ENCODE results near the gene MCC.

DNA sequence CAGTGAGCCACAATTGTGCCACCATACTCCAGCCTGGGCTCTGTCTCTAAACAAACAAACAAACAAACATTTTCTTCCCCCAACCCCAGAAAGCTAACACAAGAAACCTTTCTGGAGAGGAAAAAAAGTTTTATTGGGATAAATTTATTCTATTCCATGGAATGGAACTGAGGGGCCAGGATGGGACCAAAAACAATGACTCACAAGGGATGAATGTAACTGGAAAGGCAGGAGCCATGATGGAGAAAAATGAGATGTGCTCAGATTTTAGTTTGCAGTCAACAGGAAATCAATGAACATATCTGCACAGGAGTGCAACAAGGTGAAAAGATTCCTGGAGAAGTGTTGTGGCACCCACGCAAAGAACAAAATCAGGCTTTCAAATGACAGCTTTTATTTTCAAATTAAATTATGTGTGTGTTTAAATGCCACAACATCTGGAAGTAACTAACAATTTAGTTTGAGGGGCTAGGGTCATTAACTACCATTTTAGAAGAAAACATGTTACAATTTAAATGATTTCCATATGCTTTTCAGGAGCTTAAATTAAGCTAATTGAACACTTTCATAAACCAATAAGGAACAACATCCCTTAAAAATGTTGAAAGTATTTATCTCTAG, 262.0 kb downstream of the MCC start:
- TF ChIP-seq, protein P1, sequence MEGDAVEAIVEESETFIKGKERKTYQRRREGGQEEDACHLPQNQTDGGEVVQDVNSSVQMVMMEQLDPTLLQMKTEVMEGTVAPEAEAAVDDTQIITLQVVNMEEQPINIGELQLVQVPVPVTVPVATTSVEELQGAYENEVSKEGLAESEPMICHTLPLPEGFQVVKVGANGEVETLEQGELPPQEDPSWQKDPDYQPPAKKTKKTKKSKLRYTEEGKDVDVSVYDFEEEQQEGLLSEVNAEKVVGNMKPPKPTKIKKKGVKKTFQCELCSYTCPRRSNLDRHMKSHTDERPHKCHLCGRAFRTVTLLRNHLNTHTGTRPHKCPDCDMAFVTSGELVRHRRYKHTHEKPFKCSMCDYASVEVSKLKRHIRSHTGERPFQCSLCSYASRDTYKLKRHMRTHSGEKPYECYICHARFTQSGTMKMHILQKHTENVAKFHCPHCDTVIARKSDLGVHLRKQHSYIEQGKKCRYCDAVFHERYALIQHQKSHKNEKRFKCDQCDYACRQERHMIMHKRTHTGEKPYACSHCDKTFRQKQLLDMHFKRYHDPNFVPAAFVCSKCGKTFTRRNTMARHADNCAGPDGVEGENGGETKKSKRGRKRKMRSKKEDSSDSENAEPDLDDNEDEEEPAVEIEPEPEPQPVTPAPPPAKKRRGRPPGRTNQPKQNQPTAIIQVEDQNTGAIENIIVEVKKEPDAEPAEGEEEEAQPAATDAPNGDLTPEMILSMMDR (conservative IDR thresholded peaks at IDR 0.05): no peak
- no peak for TF ChIP-seq ZFX (IDR thresholded peaks at IDR 0.05)
